Small intestine (tissue), 7 donors: ENCODE data around the gene CCDC88C. TPM values are rescaled to one million over a fixed set of nuclear protein-coding genes. Genes with fewer than 3 reads are reported as not detected.
"Not testable (repeated sequence)": the region's sequence is repeated elsewhere in the genome, so short reads cannot be mapped to it uniquely, and the experiment has no call there.

Experiments used
- DNase-seq, 2 donors: peaks; one replicate each; pipeline versions ENCODE4 v3.0.0 to v3.0.0-alpha.2; 2013
- FAIRE-seq: peaks from 2 replicates; lab custom pipeline; 2012; peaks lifted over from hg19 to GRCh38; lab: Jason Lieb, UNC
- H3K27ac ChIP-seq, 3 donors: one replicate each; pipeline ENCODE4 v1.5.1; 2013; ENCODE audit warnings: low read length in 2 of 3, mild to moderate bottlenecking in 2 of 3, control low read depth in 1 of 3, inconsistent platforms in 1 of 3, low read depth in 1 of 3, moderate library complexity in 1 of 3
- H3K27me3 ChIP-seq, 3 donors: one replicate each; pipeline ENCODE4 v1.6.1; 2013; ENCODE audit warnings: low read length in 3 of 3, inconsistent platforms in 1 of 3; ENCODE audit not compliant: control insufficient read depth in 3 of 3, insufficient read depth in 3 of 3
- H3K36me3 ChIP-seq, 3 donors: one replicate each; pipeline ENCODE4 v1.6.1; 2013; ENCODE audit warnings: low read length in 3 of 3, inconsistent platforms in 1 of 3, low read depth in 1 of 3, mild to moderate bottlenecking in 1 of 3, moderate library complexity in 1 of 3; ENCODE audit not compliant: control insufficient read depth in 3 of 3, insufficient read depth in 2 of 3
- H3K4me1 ChIP-seq, 3 donors: one replicate each; pipeline ENCODE4 v1.6.1; 2013; ENCODE audit warnings: low read length in 2 of 3, inconsistent platforms in 1 of 3, low read depth in 1 of 3, mild to moderate bottlenecking in 1 of 3, moderate library complexity in 1 of 3; ENCODE audit not compliant: control insufficient read depth in 3 of 3, insufficient read depth in 2 of 3
- H3K4me3 ChIP-seq, 3 donors: one replicate each; pipeline ENCODE4 v1.5.1; 2013; ENCODE audit warnings: low read length in 3 of 3, control low read depth in 1 of 3, inconsistent platforms in 1 of 3, low read depth in 1 of 3, mild to moderate bottlenecking in 1 of 3, moderate library complexity in 1 of 3
- H3K9me3 ChIP-seq, 2 donors: one replicate each; pipeline ENCODE4 v1.6.1; 2013; ENCODE audit warnings: low read depth in 1 of 2, low read length in 1 of 2; ENCODE audit not compliant: control insufficient read depth in 2 of 2, insufficient read depth in 1 of 2
- WGBS, 3 donors: extraction: QIAGEN DNeasy Blood & Tissue Kit; methylation state at CpG; one replicate each; pipeline ENCODE4 v1.1.7; 2013; 5-methylcytosine and 5-hydroxymethylcytosine counted together
- polyA plus RNA-seq, 4 donors: library from polyadenylated mRNA; stranded (reverse) in 3 of 4; unstranded in 1 of 4; fragments of 200-250 nt in 3 of 4; fragments of 120-200 nt in 1 of 4; gene quantifications; one replicate each; pipeline versions ENCODE4 v1.2.1 to v1.2.3, GENCODE V29; 2013
- donor health status: healthy with polysubstance abuse.
- donor health status: control.
- donor health status: control.
- donor health status: Bipolar disorder and iron deficiency.
- donor health status: healthy.

CCDC88C gene
- polyA plus RNA-seq, 4 donors: 13.2 to 25.9 (median 18.3) TPM

DNA sequence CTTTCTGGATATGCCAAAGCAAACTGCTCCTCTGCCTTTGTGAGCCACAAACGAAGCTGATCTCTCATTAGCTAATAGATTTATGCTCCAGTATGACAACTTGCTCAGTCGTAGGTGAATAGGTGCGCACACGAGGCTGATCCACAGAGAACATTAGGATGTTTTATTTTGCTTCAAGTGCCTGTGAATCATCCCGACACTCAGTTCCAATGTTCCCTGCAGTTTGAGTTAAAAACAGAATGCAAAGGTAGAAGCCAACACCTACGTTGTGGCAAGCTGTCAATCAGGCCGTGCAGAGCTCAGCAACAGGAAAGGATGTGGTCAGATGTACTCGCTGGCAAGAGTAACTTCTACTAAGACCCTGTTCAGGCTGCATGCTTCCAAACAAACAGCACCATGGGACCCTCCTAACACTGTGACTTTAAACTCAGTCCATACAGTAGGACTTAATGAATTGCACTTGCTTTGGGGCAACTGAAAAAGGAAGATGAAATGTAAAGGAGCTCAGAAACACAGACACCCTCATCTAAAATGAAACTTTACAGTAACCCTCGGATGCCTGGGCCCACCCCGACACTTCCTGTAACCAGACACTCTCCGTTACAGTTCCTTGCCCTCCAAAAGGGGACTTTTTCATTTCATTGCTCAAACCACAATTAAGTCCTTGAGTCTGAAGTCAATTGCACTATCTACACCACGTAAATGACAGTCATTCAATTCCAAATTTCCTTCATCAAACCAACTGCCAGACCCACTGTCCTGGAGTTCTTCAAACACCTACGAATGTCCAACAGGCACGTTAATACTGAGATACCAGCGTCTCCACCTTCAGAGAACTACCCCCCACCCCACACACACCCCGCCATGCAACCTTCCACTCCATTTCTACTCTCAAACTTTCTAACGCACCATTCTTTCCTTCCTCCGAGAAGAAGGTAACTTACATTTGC is 1.6 kb downstream of the CCDC88C start:
- H3K4me1 ChIP-seq: peaks cover 3 to 34% (median 9%) of the 10 kb centered on the region in 3 donors
- FAIRE-seq: no peak
- H3K27ac ChIP-seq: peak overlapping the region; percentile 54 to 89 (median 63)
- H3K36me3 ChIP-seq: no peaks in the 10 kb centered on the region
- peak; percentile 54 to 74 for DNase-seq
- peak overlapping the region; percentile 67 to 92 (median 77) for H3K4me3 ChIP-seq
- H3K27me3 ChIP-seq: no peaks in the 10 kb centered on the region
- WGBS, 3 donors: 11 to 23% (median 13%) methylated on average over 18 of the region's 18 CpGs
- H3K9me3 ChIP-seq: no peaks in the 10 kb centered on the region

- Histone ChIP-seq H3K27ac (peak overlapping the region; percentile 0 to 78 (median 66)), H3K27me3 (no peaks in the 10 kb centered on the region), H3K4me1 (peaks cover 3 to 34% (median 11%) of the 10 kb centered on the region in 3 donors), H3K9me3 (no peaks in the 10 kb centered on the region), H3K36me3 (peaks cover 0 to 2% (median 0%) of the 10 kb centered on the region in 3 donors), H3K4me3 (peak overlapping the region in 2 of 3 donors; percentile 12 to 33)
- no peak for DNase-seq
- 80 to 95% (median 86%) methylated on average over 3 of the region's 3 CpGs for WGBS, 3 donors
- no peak for FAIRE-seq
Observed at GRCh38 chr14:91414475-91414833, 3.2 kb downstream of the CCDC88C start.

DNA sequence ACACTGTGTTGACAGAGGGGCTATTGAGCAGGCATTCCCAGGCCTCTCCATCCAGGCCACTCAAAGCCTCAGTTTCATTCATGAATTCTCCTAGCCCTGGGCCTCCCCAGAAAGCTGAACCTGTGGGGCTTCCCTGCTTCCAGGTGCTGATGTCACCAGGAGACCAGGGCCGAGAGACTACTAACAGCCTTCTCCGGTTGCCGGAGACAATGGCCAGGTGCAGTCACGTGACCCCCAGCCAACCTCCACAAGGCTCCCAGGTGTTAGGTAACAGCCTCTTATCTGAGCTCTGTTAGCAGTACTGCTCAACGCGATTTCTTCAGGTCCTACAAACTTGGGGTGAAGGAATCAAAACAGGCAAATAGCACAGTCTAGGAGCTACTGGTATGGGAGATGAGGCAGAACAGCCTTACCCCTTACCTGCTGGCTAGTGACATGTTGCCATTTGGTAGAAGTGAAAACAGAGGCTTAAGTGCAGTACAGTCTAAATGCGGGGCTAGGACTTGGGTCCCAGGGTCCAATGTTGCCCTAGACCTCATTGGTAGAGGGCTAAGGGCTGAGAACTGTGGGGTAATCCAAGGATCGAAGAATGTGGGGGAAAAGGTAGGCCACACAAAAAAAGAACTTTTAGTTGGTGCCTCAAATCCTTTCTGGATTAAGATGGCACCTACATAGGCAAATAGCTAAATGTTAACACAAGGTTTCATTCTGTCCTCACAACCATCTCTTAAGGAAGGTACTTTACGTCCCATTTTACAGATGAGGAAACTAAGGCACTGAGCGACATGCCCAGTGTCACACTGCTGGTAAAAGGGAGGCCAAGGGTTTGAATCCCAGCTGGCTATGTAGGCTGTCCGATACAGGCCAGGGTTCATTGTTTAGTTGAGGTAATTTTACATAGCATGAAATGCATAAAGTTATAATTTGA is 3.8 kb downstream of the CCDC88C start:
- Histone ChIP-seq H3K27me3 (no peaks in the 10 kb centered on the region), H3K4me1 (peaks cover 3 to 33% (median 11%) of the 10 kb centered on the region in 3 donors), H3K36me3 (peaks cover 0 to 7% (median 0%) of the 10 kb centered on the region in 3 donors), H3K9me3 (no peaks in the 10 kb centered on the region), H3K27ac (peak overlapping the region; percentile 38 to 74 (median 62)), H3K4me3 (peak overlapping the region in 1 of 3 donors; percentile 17)
- DNase-seq (peak; percentile 88 to 90), FAIRE-seq (no peak)
- WGBS, 3 donors: 36 to 62% (median 42%) methylated on average over 11 of the region's 11 CpGs

GRCh38 chr14:91412939-91413338 is 4.7 kb downstream of the CCDC88C start:
- WGBS, 3 donors: 58 to 79% (median 68%) methylated on average over 5 of the region's 5 CpGs
- H3K27ac ChIP-seq: peak overlapping the region in 2 of 3 donors; percentile 55 to 62
- no peak for FAIRE-seq

DNA sequence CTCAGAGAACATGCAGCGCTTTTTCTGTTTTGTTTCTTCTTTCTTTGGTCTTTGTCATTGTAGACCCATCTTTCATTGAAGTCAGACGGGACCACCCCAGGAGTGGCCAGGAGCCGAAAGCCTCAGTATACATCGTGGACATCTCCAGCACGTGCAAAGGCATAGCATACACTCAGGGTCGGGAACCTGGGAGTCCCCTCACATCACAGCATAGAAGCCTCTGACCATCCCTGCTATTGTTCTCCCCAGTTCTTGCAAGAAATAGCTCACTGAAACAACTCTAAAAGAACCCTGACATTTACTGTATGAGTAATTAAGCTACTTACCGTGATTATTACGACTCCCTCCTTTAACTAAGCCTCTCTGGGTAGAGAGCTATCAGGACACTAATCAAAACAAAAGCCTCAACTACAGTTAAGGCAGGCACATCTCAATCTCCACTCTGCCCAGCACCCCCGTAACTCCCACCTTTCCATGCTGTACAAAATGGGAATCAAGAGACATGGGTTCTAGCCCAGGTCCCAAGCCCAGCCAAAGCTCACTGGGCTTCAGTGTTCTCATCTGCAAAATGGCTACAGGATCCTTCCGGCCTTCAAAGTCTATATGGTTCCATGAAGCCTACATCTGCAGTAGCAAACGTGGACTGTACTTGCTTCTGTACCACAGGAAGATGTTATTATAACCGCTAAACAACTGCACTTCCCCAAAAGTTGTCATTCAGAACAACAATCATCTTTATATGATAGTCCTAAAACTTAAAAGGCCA is 6.7 kb downstream of the CCDC88C start:
- no peak for FAIRE-seq

More at GRCh38 chr14:91412939-91413338, 4.7 kb downstream of the CCDC88C start:
- Histone ChIP-seq H3K9me3 (no peaks in the 10 kb centered on the region), H3K4me3 (no peak overlapping the region), H3K4me1 (peaks cover 3 to 27% (median 11%) of the 10 kb centered on the region in 3 donors), H3K27me3 (no peaks in the 10 kb centered on the region), H3K36me3 (peaks cover 0 to 16% (median 0%) of the 10 kb centered on the region in 3 donors)
- no peak for DNase-seq

GRCh38 chr14:91409928-91410718 is 7.5 kb downstream of the CCDC88C start:
- WGBS, 3 donors: 64 to 77% (median 71%) methylated on average over 8 of the region's 8 CpGs
- Histone ChIP-seq H3K27ac (peak overlapping the region in 2 of 3 donors; percentile 50 to 51), H3K4me3 (no peak overlapping the region), H3K4me1 (peaks cover 3 to 17% (median 11%) of the 10 kb centered on the region in 3 donors), H3K9me3 (no peaks in the 10 kb centered on the region), H3K27me3 (no peaks in the 10 kb centered on the region), H3K36me3 (peaks cover 0 to 40% (median 0%) of the 10 kb centered on the region in 3 donors)
- FAIRE-seq: no peak
- DNase-seq: no peak

More for the DNA sequence above, 6.7 kb downstream of the CCDC88C start:
- no peaks in the 10 kb centered on the region for H3K27me3 ChIP-seq
- no peak for DNase-seq
- H3K27ac ChIP-seq: peak overlapping the region in 2 of 3 donors; percentile 46 to 75
- H3K36me3 ChIP-seq: peaks cover 0 to 35% (median 0%) of the 10 kb centered on the region in 3 donors
- no peak overlapping the region for H3K4me3 ChIP-seq
- H3K4me1 ChIP-seq: peaks cover 3 to 22% (median 11%) of the 10 kb centered on the region in 3 donors
- WGBS, 3 donors: 63 to 77% (median 69%) methylated on average over 12 of the region's 12 CpGs
- H3K9me3 ChIP-seq: no peaks in the 10 kb centered on the region

GRCh38 chr14:91409240-91409639 is 8.4 kb downstream of the CCDC88C start:
- not testable (repeated sequence) for H3K9me3 ChIP-seq, H3K27ac ChIP-seq, FAIRE-seq, H3K4me3 ChIP-seq, H3K27me3 ChIP-seq, DNase-seq
- Histone ChIP-seq H3K36me3 (peaks cover 0 to 46% (median 0%) of the 10 kb centered on the region in 3 donors), H3K4me1 (peaks cover 3 to 10% (median 8%) of the 10 kb centered on the region in 3 donors)
- 86 to 95% (median 94%) methylated on average over 6 of the region's 6 CpGs for WGBS, 3 donors
